Upper lobe of right lung (tissue), 1 donor: Measurements from ENCODE around the gene CDH23. TPM values are rescaled to one million over a fixed set of nuclear protein-coding genes. Genes with fewer than 3 reads are reported as not detected.

ENCODE experiments used
- ATAC-seq: fragments of 200-7000 bp; cut with Tn5 transposase; one replicate; pipeline ENCODE4 v1.9.1; 2020; ENCODE audit warnings: mild to moderate bottlenecking, moderate library complexity
- DNase-seq: peaks from one replicate; pipeline ENCODE4 v3.0.0-alpha.2; 2020
- H3K27ac ChIP-seq: fragments of 200-600 bp; one replicate; pipeline ENCODE4 v1.8.0; 2022
- H3K27me3 ChIP-seq: fragments of 200-600 bp; one replicate; pipeline ENCODE4 v1.8.0; 2022; ENCODE audit warnings: mild to moderate bottlenecking
- H3K36me3 ChIP-seq: fragments of 200-600 bp; one replicate; pipeline ENCODE4 v1.8.0; 2022
- H3K4me1 ChIP-seq: fragments of 200-600 bp; one replicate; pipeline ENCODE4 v1.8.0; 2022
- H3K4me3 ChIP-seq: fragments of 200-600 bp; one replicate; pipeline ENCODE4 v1.8.0; 2022; ENCODE audit warnings: mild to moderate bottlenecking
- H3K9me3 ChIP-seq: fragments of 200-600 bp; one replicate; pipeline ENCODE4 v1.8.0; 2022
- CTCF ChIP-seq: fragments of 200-600 bp; IDR thresholded peaks from one replicate; pipeline ENCODE4 v1.8.0; 2022; ENCODE audit warnings: antibody characterized with exemption
- intact Hi-C: fragments of 100-400 bp; cut with DNase I; formaldehyde crosslinking; loops from one replicate; pipeline ENCODE4 v1.11.0; 2022
- total RNA-seq: library from RNA; stranded (reverse); fragmentation: NEBNext Ultra II Directional; extraction: Animal tissue kit (Norgen Biotek cat#: 25700); gene quantifications from one replicate; pipeline ENCODE4 v1.2.1, GENCODE V29; 2021
- donor health status: DM: no; HTN: yes; CAD: no; lungs with severe emphysema.

The CDH23 gene
- total RNA-seq, 1 donor from 2014 or later, result 10.9 TPM

GRCh38 chr10:71454347-71454746 lies 57.6 kb downstream of the CDH23 start:
- DNase-seq (no peak), ATAC-seq (no peak)
- intact Hi-C loops, result no loop called here
- H3K4me1 ChIP-seq, result no peaks in the 10 kb centered on the region
- no peaks in the 10 kb centered on the region for H3K36me3 ChIP-seq
- no peak overlapping the region for H3K4me3 ChIP-seq
- TF ChIP-seq CTCF, result no peak
- H3K9me3 ChIP-seq, result no peaks in the 10 kb centered on the region
- no peak overlapping the region for H3K27ac ChIP-seq
- H3K27me3 ChIP-seq, result no peaks in the 10 kb centered on the region

DNA sequence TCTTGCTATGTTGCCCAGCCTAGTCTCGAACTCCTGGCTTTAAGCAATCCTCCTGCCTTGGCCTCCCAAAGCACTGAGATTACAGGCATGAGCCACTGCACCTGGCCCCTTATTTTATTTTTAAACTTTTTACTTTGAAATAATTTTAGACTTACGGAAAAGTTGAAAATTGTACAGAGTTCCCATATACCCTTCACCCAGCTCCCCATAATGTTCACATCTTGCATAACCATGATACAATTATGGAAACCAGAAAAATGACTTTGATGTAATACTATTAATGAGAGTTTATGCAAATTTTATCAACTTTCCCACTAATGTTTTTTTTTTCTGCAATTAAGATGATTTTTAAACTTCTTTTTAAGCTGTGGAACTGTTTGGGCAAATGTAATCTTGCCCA lies 58.3 kb downstream of the CDH23 start:
- Histone ChIP-seq H3K4me3 (no peak overlapping the region), H3K4me1 (no peaks in the 10 kb centered on the region), H3K9me3 (no peaks in the 10 kb centered on the region), H3K27me3 (no peaks in the 10 kb centered on the region), H3K36me3 (no peaks in the 10 kb centered on the region), H3K27ac (no peak overlapping the region)
- DNase-seq (no peak), ATAC-seq (no peak)
- intact Hi-C loops, result no loop called here
- no peak for TF ChIP-seq CTCF

DNA sequence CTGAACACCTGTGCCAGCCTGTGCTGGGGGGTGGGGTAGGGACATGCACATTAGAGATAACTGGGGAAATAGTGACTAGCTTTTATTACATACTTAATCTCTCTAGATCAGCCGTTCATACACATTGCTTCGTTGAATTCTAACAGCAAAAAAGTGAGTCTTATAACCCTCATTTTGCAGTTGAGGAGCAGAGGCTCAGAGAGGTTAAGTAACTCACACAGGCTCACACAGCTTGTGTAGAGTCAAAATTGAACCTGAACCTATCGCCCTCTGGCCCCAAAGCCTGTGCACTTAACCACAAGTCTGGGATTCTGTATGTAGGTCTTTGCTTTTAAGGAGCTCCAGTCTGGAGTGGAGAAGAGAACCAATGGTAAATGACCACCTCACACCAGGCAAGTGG lies 59.9 kb downstream of the CDH23 start:
- ATAC-seq (no peak), DNase-seq (no peak)
- Histone ChIP-seq H3K4me3 (no peak overlapping the region), H3K4me1 (no peaks in the 10 kb centered on the region), H3K36me3 (no peaks in the 10 kb centered on the region), H3K9me3 (no peaks in the 10 kb centered on the region), H3K27ac (no peak overlapping the region), H3K27me3 (no peaks in the 10 kb centered on the region)
- intact Hi-C loops, result no loop called here
- TF ChIP-seq CTCF, result no peak

DNA sequence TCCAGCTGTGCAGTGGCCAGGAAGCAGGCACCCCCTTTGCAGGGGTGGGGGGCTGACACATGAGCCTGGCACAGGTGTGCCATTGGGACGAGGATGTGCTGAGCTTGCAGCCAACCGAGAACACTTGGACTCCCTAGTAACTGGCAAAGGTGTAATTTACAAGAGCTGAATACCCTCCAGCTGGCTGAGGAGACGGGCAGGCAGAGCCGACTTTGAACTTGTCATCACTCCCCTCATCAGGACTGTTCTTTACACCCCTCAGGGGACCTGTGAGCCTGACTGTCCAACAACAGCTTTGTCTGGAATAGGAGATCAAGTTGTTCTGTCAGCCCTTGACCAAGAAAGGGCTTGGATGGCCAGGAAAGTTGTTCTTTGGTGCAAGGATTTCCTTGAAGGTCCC lies 61.2 kb downstream of the CDH23 start:
- Histone ChIP-seq H3K4me1 (no peaks in the 10 kb centered on the region), H3K4me3 (no peak overlapping the region), H3K9me3 (no peaks in the 10 kb centered on the region), H3K36me3 (no peaks in the 10 kb centered on the region), H3K27me3 (no peaks in the 10 kb centered on the region), H3K27ac (no peak overlapping the region)
- TF ChIP-seq CTCF, result no peak
- DNase-seq, result no peak
- ATAC-seq, result no peak
- intact Hi-C loops, result no loop called here

DNA sequence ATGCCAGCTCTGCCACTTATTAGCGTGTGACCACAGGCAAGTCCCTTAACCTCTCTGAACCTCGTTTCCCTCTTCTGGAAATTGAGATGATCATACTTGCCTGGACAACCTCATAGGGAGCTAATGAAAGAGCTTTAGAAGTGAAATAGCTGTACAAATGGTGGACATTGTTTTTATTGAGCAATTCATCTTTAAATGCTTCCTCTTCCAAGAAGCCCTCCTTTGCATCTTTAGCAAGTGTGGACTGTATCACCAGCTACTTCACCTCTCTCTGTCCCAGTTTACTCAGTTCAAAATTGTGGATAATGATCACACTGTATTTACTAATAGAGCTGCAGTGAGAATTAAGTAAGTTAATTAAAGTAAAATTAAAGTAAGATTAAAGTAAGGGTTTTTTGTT lies 61.7 kb downstream of the CDH23 start:
- Histone ChIP-seq H3K36me3 (no peaks in the 10 kb centered on the region), H3K27me3 (no peaks in the 10 kb centered on the region), H3K4me1 (no peaks in the 10 kb centered on the region), H3K4me3 (no peak overlapping the region), H3K9me3 (no peaks in the 10 kb centered on the region), H3K27ac (no peak overlapping the region)
- intact Hi-C loops, result no loop called here
- no peak for ATAC-seq
- no peak for DNase-seq
- TF ChIP-seq CTCF, result no peak

- no peaks in the 10 kb centered on the region for H3K27me3 ChIP-seq
- no peak for TF ChIP-seq CTCF
- no peaks in the 10 kb centered on the region for H3K4me1 ChIP-seq
- no peaks in the 10 kb centered on the region for H3K9me3 ChIP-seq
- H3K4me3 ChIP-seq, result no peak overlapping the region
- intact Hi-C loops, result no loop called here
- ATAC-seq, result no peak
- H3K27ac ChIP-seq, result no peak overlapping the region
- H3K36me3 ChIP-seq, result no peaks in the 10 kb centered on the region
- no peak for DNase-seq
Observed at GRCh38 chr10:71459513-71459912, 62.8 kb downstream of the CDH23 start.
